Adrenal gland (tissue), 5 donors: ENCODE measurements around the gene P4HTM.
A peak's percentile ranks its signal among the peaks of the same experiment; 100 is the strongest.

ENCODE experiments used
- POLR2A ChIP-seq, 2 donors: fragments of 450-650 bp; IDR thresholded peaks; one replicate each; pipeline ENCODE4 v1.6.1; 2017; ENCODE audit warnings: antibody characterized with exemption in 2 of 2, mild to moderate bottlenecking in 2 of 2, moderate library complexity in 1 of 2
- TF ChIP-seq, protein P1 (sequence below), 6 experiments: fragments of 450-650 bp in 4 of 6; fragments of 200-600 bp in 2 of 6; sonication (generic) in 1 of 6; IDR thresholded peaks; 1 replicate in 5 of 6; 2 replicates in 1 of 6; pipeline versions ENCODE4 v1.5.1 to v1.8.0; 2016 to 2021; ENCODE audit warnings: antibody characterized with exemption in 6 of 6, mild to moderate bottlenecking in 2 of 6, moderate library complexity in 1 of 6
- donor health status: DM: no; HTN: no; CAD: no.

DNA sequence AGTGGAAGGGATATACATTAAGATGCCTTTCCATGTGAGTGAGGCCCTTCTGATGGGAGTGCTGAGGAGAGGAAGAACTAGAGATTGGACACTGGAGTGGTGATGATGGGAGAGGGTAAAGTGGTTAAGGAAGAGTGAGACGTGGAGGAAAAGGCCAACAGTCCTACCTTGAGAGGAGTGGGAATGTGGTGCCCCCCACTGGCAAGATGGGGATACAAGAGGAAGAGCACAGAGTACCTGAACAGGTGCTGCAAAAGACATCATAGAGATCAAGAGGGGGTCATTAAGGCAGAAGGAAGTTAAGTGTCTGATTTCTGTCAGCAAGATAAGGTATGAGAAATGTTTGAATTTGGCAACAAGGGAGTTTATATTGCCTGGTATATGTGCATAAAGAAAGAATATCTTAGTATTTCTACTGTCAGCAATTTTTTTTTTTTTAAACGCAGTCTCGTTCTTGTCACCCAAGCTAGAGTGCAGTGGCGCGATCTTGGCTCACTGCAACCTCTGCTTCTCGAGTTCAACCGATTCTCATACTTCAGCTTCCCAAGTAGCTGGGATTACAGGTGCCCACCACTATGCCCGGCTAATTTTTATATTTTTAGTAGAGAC, 37.4 kb upstream of the P4HTM start:
- TF ChIP-seq, protein P1, sequence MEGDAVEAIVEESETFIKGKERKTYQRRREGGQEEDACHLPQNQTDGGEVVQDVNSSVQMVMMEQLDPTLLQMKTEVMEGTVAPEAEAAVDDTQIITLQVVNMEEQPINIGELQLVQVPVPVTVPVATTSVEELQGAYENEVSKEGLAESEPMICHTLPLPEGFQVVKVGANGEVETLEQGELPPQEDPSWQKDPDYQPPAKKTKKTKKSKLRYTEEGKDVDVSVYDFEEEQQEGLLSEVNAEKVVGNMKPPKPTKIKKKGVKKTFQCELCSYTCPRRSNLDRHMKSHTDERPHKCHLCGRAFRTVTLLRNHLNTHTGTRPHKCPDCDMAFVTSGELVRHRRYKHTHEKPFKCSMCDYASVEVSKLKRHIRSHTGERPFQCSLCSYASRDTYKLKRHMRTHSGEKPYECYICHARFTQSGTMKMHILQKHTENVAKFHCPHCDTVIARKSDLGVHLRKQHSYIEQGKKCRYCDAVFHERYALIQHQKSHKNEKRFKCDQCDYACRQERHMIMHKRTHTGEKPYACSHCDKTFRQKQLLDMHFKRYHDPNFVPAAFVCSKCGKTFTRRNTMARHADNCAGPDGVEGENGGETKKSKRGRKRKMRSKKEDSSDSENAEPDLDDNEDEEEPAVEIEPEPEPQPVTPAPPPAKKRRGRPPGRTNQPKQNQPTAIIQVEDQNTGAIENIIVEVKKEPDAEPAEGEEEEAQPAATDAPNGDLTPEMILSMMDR (IDR thresholded peaks at IDR 0.05), result peak in 2 of 6 experiments; percentile 26 to 39
- TF ChIP-seq POLR2A (IDR thresholded peaks at IDR 0.05), result no peak
